Dendritic cell treated with granulocyte-macrophage colony-stimulating factor and Interleukin-4, amounts not matched to agents 40 ng/mL and 50 ng/mL, for 4 days (primary cell): ENCODE results near the gene GDPD3.

Source experiments
- H3K27ac Mint-ChIP-seq: one replicate; pipeline ENCODE4 v1.8.0; 2022; ENCODE audit warnings: mild to moderate bottlenecking, mixed read lengths
- H3K27me3 Mint-ChIP-seq: one replicate; pipeline ENCODE4 v1.8.0; 2022; ENCODE audit warnings: mild to moderate bottlenecking, mixed read lengths
- H3K36me3 Mint-ChIP-seq: one replicate; pipeline ENCODE4 v1.8.0; 2022; ENCODE audit warnings: low read depth, mixed read lengths
- H3K4me1 Mint-ChIP-seq: one replicate; pipeline ENCODE4 v1.8.0; 2022; ENCODE audit warnings: low read depth, mixed read lengths
- H3K4me3 Mint-ChIP-seq: one replicate; pipeline ENCODE4 v1.8.0; 2022; ENCODE audit warnings: mild to moderate bottlenecking, moderate library complexity, mixed read lengths
- H3K9me3 Mint-ChIP-seq: one replicate; pipeline ENCODE4 v1.8.0; 2022; ENCODE audit warnings: mixed read lengths
- intact Hi-C: fragments of 100-400 bp; cut with micrococcal nuclease; formaldehyde crosslinking; loops from one replicate; pipeline ENCODE4 v1.15.0; 2022

GDPD3 gene

DNA sequence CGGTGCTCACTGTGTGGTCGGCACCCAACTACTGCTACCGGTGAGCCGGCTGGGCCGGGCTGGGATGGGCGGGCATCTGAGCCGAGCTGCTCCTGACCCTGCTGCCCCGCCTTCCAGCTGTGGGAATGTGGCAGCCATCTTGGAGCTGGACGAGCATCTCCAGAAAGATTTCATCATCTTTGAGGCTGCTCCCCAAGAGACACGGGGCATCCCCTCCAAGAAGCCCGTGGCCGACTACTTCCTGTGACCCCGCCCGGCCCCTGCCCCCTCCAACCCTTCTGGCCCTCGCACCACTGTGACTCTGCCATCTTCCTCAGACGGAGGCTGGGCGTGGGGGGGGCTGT, 28.5 kb downstream of the GDPD3 start:
- H3K27me3 Mint-ChIP-seq: no peaks in the 10 kb centered on the region
- H3K27ac Mint-ChIP-seq: no peak overlapping the region
- H3K36me3 Mint-ChIP-seq: peaks cover 84% of the 10 kb centered on the region
- no peak overlapping the region for H3K4me3 Mint-ChIP-seq
- peaks cover 8% of the 10 kb centered on the region for H3K9me3 Mint-ChIP-seq
- intact Hi-C loops: no loop called here
- peaks cover 65% of the 10 kb centered on the region for H3K4me1 Mint-ChIP-seq

DNA sequence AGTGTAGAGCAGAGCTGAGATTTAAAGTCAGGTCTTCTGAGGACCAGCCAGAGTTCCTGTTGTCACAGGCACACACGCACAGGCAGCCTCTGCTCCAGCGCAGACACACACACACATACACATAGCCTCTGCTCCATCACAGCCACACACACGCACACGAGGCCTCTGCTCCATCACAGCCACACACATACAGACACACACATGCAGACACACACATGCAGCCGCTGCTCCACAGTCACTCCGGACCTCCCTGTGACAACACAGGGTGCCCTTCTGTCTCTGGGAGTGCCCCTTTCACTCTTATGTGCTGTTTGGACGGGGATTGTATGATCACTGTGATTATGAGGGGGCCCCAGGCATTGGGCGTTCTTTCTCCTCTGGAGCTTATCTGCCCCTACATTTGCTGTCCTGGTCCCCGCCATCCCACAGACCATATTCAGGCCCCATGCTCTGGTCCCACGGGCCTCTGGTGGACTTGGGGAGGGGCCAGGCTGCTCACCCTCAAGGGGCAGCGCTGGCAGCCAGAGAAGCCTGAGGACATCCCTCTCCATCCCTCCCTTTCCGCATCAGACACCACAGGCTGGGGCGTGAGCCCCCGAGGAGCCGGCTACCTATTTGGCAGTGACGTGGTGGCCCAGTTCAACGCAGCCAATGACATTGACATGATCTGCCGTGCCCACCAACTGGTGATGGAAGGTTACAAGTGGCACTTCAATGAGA, 29.1 kb downstream of the GDPD3 start:
- H3K36me3 Mint-ChIP-seq: peaks cover 90% of the 10 kb centered on the region
- intact Hi-C loops: no loop called here
- peaks cover 8% of the 10 kb centered on the region for H3K9me3 Mint-ChIP-seq
- no peak overlapping the region for H3K27ac Mint-ChIP-seq
- no peak overlapping the region for H3K4me3 Mint-ChIP-seq
- no peaks in the 10 kb centered on the region for H3K27me3 Mint-ChIP-seq
- H3K4me1 Mint-ChIP-seq: peaks cover 60% of the 10 kb centered on the region

DNA sequence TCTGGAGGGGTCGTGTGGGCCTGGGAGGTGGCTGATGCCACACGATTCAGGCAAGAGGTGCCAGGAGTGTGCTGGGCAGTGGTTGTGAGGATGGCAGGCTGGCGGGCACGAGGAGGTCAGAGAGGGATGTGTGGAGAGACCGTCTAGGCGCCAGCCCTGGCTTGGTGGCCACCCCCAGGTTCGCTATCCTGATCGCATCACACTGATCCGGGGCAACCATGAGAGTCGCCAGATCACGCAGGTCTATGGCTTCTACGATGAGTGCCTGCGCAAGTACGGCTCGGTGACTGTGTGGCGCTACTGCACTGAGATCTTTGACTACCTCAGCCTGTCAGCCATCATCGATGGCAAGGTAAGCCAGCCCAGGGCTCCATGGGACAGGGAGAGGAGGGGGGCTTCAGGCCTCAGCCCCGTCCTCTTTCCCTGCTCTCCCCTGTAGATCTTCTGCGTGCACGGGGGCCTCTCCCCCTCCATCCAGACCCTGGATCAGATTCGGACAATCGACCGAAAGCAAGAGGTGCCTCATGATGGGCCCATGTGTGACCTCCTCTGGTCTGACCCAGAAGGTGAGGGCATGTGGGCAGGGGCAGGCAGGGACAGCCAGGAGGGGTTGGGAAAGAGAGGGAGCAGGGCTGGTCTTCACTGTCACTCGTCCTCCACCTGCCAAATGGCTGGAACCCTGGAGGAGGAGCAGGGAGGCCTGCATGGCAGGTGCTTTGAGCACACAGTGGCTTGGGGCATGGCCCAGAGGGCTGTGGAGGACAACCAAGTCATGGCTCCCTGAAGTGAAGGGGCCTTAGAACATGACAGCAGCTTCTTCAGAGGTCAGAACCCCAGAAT, 29.9 kb downstream of the GDPD3 start:
- H3K4me3 Mint-ChIP-seq: no peak overlapping the region
- peaks cover 8% of the 10 kb centered on the region for H3K9me3 Mint-ChIP-seq
- intact Hi-C loops: no loop called here

DNA sequence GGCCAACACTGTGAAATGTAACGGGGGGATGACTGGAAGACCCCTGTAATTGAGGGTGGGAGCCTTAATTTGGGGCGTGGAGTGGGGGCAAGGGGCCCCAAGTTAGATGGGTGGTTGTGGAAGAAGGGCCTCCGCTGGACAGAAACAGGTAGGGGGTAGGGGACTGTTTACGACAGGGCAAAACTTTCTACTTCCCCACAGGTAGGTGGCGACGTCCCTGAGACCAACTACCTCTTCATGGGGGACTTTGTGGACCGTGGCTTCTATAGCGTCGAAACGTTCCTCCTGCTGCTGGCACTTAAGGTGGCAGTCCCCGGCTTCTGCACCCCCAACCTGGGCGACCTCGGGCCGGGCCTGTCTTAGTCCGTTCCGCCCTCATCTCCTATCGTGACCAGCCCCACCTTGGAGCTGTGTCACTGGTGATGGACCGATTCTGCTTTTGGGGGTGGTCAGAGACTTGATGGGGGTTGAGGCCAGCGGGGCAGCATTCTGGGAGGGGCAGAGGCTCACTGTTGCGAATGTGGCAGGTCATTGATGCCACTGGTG, 30.7 kb downstream of the GDPD3 start:
- Mint-ChIP-seq H3K4me1 (peaks cover 58% of the 10 kb centered on the region), H3K27ac (no peak overlapping the region), H3K4me3 (no peak overlapping the region), H3K36me3 (peaks cover 98% of the 10 kb centered on the region), H3K27me3 (no peaks in the 10 kb centered on the region), H3K9me3 (peaks cover 4% of the 10 kb centered on the region)
- intact Hi-C loops: no loop called here

More for the DNA sequence above, 29.9 kb downstream of the GDPD3 start:
- Mint-ChIP-seq H3K36me3 (peaks cover 98% of the 10 kb centered on the region), H3K27me3 (no peaks in the 10 kb centered on the region), H3K4me1 (peaks cover 58% of the 10 kb centered on the region), H3K27ac (no peak overlapping the region)

DNA sequence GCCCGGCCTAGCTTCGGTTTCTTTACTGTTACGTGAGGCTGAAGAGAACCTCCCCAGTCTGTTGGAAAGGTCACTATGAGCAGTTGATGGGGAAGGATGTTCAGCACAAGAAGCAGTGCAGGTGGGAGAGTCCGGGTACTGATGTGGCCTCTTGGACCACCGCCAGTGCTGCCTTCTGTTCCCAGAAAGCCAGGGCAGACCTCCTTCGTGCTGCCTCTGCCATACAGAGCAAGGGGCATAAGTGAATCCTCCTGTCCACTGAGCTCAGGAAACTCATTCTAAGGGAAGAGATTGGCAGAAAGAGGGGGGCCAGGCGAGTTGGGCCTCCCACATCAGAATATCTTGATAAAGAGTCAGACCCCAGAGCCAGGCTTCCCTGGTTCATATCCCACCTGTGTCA, 33.9 kb downstream of the GDPD3 start:
- H3K36me3 Mint-ChIP-seq: peaks cover 92% of the 10 kb centered on the region
- no peak overlapping the region for H3K4me3 Mint-ChIP-seq

DNA sequence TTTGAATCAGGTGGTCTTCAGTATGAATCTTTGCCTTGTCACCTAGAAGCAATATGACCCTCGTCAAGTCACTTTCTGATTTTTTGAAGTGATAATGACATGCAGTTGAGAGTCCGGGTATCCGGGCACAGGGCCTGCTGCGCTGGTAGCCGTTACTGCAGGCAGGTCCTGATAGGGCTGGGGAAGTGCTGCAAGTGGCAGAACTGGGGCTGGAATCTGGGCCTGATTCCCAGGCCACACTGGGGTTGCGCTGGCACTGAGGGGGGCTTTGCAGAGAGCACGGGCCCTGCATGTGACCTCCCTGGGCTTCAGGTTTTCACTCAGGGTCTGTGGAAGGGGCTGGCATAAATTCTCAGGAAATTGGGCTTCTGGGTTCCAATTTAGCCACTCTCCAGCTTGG, 34.6 kb downstream of the GDPD3 start:
- Mint-ChIP-seq H3K4me1 (peaks cover 49% of the 10 kb centered on the region), H3K27ac (no peak overlapping the region), H3K4me3 (no peak overlapping the region), H3K27me3 (no peaks in the 10 kb centered on the region), H3K36me3 (peaks cover 90% of the 10 kb centered on the region), H3K9me3 (no peaks in the 10 kb centered on the region)
- intact Hi-C loops: no loop called here

More for the DNA sequence above, 33.9 kb downstream of the GDPD3 start:
- no peaks in the 10 kb centered on the region for H3K9me3 Mint-ChIP-seq
- no peaks in the 10 kb centered on the region for H3K27me3 Mint-ChIP-seq
- intact Hi-C loops: no loop called here
- peaks cover 55% of the 10 kb centered on the region for H3K4me1 Mint-ChIP-seq
- no peak overlapping the region for H3K27ac Mint-ChIP-seq

DNA sequence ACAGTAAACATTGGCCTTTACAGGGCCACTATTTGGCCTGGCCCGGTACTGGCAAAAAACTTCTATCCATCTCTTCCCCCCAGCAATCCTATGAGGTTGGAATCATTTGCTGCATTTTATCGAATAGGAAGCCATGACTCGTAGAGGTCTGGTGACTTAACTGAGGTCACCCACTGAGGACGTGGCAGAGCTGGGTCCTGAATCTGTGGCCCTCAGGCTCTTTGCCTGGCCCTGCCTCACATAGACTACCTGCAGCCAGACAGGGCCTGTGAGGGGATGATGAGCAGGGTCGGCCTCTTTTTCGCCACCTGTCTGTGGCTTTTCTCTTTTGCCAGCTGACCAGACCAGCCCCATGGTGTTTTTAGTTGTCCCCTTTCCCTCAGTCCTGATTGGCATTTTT, 35.7 kb downstream of the GDPD3 start:
- peaks cover 90% of the 10 kb centered on the region for H3K36me3 Mint-ChIP-seq
- no peaks in the 10 kb centered on the region for H3K27me3 Mint-ChIP-seq
- no peaks in the 10 kb centered on the region for H3K9me3 Mint-ChIP-seq
- no peak overlapping the region for H3K4me3 Mint-ChIP-seq
- intact Hi-C loops: no loop called here
- peak overlapping the region; percentile 86 for H3K27ac Mint-ChIP-seq
- H3K4me1 Mint-ChIP-seq: peaks cover 38% of the 10 kb centered on the region

DNA sequence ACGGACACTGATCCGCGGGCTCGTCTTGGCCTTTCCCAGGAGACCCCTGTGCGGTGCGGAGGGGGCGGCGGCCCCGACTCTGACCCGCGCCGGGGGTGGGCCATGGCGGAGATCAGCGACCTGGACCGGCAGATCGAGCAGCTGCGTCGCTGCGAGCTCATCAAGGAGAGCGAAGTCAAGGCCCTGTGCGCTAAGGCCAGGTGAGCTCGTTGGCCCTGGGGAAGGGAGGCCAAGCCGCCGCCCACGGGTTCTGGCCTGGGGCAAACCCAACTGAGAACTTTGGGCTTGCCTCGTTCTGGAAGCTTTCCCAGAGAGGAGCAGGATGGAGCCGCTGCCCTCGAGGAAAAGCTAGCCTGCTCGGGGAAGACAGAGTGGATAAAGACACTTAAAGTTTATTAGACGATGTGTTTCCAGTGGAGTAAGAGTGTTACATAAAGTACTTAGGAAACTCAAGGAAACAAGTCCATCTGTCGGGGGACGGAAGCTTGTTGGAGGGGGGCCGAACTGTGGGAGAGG, 37.0 kb downstream of the GDPD3 start:
- H3K27ac Mint-ChIP-seq: peak overlapping the region; percentile 86
- intact Hi-C loops: no loop called here
- no peaks in the 10 kb centered on the region for H3K27me3 Mint-ChIP-seq
- H3K4me3 Mint-ChIP-seq: peak overlapping the region; percentile 88
- H3K36me3 Mint-ChIP-seq: peaks cover 90% of the 10 kb centered on the region
- H3K4me1 Mint-ChIP-seq: peaks cover 34% of the 10 kb centered on the region
- no peaks in the 10 kb centered on the region for H3K9me3 Mint-ChIP-seq

DNA sequence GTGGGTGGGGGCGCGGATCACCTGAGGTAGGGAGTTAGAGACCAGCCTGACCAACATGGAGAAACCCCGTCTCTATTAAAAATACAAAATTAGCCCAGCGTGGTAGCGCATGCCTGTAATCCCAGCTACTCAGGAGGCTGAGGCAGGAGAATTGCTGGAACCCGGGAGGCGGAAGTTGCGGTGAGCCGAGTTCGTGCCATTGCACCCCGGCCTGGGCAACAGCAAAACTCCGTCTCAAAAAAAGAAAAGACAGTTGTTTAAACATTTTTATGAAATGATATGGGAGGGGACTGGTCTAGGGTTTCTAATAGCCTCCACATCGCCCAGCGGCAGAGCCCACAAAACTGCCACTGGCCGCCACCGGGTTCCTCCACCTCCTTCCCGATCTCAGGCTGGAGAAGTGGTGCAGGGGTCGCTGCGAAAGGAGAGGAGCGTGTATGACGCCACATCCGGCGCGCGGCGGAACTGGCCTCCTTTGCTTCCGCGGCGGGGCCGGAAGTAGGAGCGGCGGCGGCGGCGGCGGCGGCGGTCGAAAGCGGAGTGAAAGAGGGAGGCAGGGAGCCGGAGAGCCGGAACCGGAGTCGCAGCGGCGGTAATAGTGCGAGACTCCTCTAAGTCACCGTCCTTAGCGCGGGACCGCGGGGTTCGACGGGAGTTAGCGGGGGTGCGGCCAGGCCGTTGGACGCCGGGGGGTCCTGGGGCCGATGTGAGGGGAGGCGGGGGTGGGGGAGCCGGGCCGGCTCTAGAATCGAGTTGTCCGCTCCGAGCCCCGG, 37.6 kb downstream of the GDPD3 start, which contains the start of gene PPP4C:
TSS of gene PPP4C (plus strand) at position 492 of the 773 bp plus-strand sequence. CDS start 384 bp downstream, outside the sequence.
- peaks cover 39% of the 10 kb centered on the region for H3K4me1 Mint-ChIP-seq
- peak within 1 kb of the TSS; percentile 86 for H3K27ac Mint-ChIP-seq
- H3K9me3 Mint-ChIP-seq: no peaks in the 10 kb centered on the region
- H3K4me3 Mint-ChIP-seq: peak within 1 kb of the TSS; percentile 88
- H3K36me3 Mint-ChIP-seq: peaks cover 90% of the 10 kb centered on the region
- no peaks in the 10 kb centered on the region for H3K27me3 Mint-ChIP-seq
- intact Hi-C loops: no loop called here

DNA sequence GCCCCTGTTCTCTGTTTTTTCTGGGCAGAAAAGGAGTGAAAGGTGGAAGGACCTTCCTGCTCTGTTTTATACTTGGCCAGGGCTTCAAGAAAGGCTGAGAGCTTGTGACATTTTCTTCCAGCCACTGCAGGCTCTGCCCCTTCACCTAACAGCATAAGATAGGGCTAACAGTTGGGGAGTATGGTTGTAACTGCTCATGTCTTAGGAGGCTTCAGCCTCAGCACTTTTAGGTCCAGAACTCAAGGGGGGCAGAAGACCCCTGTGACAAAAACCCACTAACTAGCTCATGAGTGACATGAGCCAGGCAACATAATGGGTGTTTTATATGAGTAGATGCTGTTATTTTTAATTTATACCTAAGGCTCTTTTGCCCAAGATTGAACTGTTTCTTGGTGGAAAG, 42.8 kb downstream of the GDPD3 start:
- intact Hi-C loops: no loop called here
- H3K9me3 Mint-ChIP-seq: no peaks in the 10 kb centered on the region
- peak overlapping the region; percentile 15 for H3K27ac Mint-ChIP-seq
- H3K27me3 Mint-ChIP-seq: no peaks in the 10 kb centered on the region
- no peak overlapping the region for H3K4me3 Mint-ChIP-seq
- peaks cover 45% of the 10 kb centered on the region for H3K4me1 Mint-ChIP-seq
- H3K36me3 Mint-ChIP-seq: peaks cover 92% of the 10 kb centered on the region

DNA sequence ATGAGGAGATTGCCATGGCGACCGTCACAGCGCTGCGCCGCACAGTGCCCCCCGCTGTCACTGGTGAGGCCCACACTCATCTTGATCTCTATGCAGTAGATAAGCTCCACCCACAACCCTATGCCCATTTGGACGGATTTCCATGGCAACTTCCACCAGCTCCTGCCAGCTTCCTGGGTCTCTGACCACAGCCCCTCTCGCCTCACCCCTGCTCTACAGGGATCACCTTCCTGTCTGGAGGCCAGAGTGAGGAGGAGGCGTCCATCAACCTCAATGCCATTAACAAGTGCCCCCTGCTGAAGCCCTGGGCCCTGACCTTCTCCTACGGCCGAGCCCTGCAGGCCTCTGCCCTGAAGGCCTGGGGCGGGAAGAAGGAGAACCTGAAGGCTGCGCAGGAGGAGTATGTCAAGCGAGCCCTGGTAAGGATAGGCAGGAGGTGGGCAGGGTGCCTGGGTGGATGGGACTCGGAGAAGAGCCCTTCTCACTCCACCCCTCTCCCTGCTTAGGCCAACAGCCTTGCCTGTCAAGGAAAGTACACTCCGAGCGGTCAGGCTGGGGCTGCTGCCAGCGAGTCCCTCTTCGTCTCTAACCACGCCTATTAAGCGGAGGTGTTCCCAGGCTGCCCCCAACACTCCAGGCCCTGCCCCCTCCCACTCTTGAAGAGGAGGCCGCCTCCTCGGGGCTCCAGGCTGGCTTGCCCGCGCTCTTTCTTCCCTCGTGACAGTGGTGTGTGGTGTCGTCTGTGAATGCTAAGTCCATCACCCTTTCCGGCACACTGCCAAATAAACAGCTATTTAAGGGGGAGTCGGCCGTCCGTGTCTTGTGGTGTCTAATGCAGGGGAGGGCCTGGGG, 43.5 kb downstream of the GDPD3 start:
- Mint-ChIP-seq H3K4me1 (peaks cover 50% of the 10 kb centered on the region), H3K36me3 (peaks cover 98% of the 10 kb centered on the region), H3K27me3 (no peaks in the 10 kb centered on the region), H3K27ac (peak overlapping the region; percentile 45), H3K4me3 (peak overlapping the region; percentile 44), H3K9me3 (no peaks in the 10 kb centered on the region)
- intact Hi-C loops: no loop called here

DNA sequence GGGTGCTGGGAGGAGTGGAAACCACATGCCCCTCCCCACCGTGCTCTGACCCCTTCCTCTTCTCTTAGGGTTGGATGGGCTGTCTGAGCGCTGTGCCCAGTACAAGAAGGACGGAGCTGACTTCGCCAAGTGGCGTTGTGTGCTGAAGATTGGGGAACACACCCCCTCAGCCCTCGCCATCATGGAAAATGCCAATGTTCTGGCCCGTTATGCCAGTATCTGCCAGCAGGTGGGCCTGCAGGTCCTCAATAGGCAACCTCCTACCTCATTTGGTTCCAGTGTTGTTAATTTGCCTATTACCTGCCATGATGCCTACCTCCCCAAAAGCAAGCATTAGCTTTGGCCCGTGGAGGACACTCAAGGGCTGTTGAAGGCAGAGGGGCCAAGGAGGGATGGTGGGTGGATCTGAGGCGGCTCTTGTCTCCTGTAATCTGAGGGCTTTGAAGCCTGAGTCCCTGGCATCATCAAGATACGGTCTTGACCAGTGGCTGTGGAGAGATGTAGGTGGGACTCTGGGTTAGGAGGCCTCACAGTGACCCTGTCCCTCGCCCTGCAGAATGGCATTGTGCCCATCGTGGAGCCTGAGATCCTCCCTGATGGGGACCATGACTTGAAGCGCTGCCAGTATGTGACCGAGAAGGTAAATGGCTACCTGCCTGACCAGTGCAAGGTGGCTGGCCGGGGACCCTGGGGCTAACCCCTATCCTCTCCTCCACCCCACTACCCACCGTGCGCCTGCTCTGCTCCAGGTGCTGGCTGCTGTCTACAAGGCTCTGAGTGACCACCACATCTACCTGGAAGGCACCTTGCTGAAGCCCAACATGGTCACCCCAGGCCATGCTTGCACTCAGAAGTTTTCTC, 44.4 kb downstream of the GDPD3 start:
- intact Hi-C loops: no loop called here
- Mint-ChIP-seq H3K27ac (peak overlapping the region; percentile 60), H3K9me3 (no peaks in the 10 kb centered on the region), H3K4me3 (peak overlapping the region; percentile 44), H3K4me1 (peaks cover 50% of the 10 kb centered on the region), H3K36me3 (peaks cover 100% of the 10 kb centered on the region), H3K27me3 (no peaks in the 10 kb centered on the region)
